Gastroesophageal sphincter (tissue), 4 donors: ENCODE results near the gene RIBC1. TPM values are rescaled to one million over a fixed set of nuclear protein-coding genes. Genes with fewer than 3 reads are reported as not detected.
"Not testable (repeated sequence)": the region's sequence is repeated elsewhere in the genome, so short reads cannot be mapped to it uniquely, and the experiment has no call there.

Experiments used
- ATAC-seq: fragments of 150-250 bp; one replicate; pipeline ENCODE4 v1.9.1; 2016; ENCODE audit warnings: mild to moderate bottlenecking, moderate library complexity
- H3K27ac ChIP-seq, 4 donors: fragments of 200-600 bp; sonication (generic) in 3 of 4; 1 replicate in 3 of 4; 2 replicates in 1 of 4; pipeline ENCODE4 v1.5.1; 2016 to 2019
- H3K27me3 ChIP-seq: fragments of 200-600 bp; sonication (generic); one replicate; pipeline ENCODE4 v1.5.1; 2019
- H3K36me3 ChIP-seq, 2 donors: fragments of 200-600 bp; sonication (generic); one replicate each; pipeline ENCODE4 v1.5.1; 2019; ENCODE audit warnings: control low read depth in 1 of 2
- H3K4me1 ChIP-seq, 3 donors: fragments of 200-600 bp; sonication (generic); 1 replicate in 2 of 3; 2 replicates in 1 of 3; pipeline ENCODE4 v1.5.1; 2016 to 2019; ENCODE audit warnings: control low read depth in 2 of 3
- H3K4me3 ChIP-seq, 2 donors: fragments of 200-600 bp; sonication (generic); one replicate each; pipeline ENCODE4 v1.5.1; 2019; ENCODE audit warnings: mild to moderate bottlenecking in 1 of 2, moderate library complexity in 1 of 2
- H3K9me3 ChIP-seq, 3 donors: fragments of 200-600 bp; sonication (generic); one replicate each; pipeline ENCODE4 v1.5.1; 2017 to 2019; ENCODE audit warnings: control low read depth in 2 of 3
- CTCF ChIP-seq, 4 experiments: fragments of 200-600 bp in 2 of 4; fragments of 450-650 bp in 2 of 4; sonication (generic) in 1 of 4; IDR thresholded peaks; one replicate each; pipeline ENCODE4 v1.5.1; 2017 to 2019; ENCODE audit warnings: antibody characterized with exemption in 4 of 4, mild to moderate bottlenecking in 2 of 4, moderate library complexity in 2 of 4
- EP300 ChIP-seq: sonication (generic); formaldehyde crosslinking; IDR thresholded peaks from one replicate; pipeline ENCODE4 v1.6.1; 2017; ENCODE audit warnings: antibody characterized with exemption, mild to moderate bottlenecking
- POLR2A ChIP-seq, 2 donors: fragments of 450-650 bp; IDR thresholded peaks; one replicate each; pipeline ENCODE4 v1.6.1; 2017; ENCODE audit warnings: antibody characterized with exemption in 2 of 2, mild to moderate bottlenecking in 2 of 2, moderate library complexity in 1 of 2
- POLR2AphosphoS5 ChIP-seq: sonication (generic); formaldehyde crosslinking; IDR thresholded peaks from one replicate; pipeline ENCODE4 v1.6.1; 2017; ENCODE audit warnings: antibody characterized with exemption
- WGBS, 2 donors: methylation state at CpG; one replicate each; pipeline ENCODE4 v1.1.5; 2018; ENCODE audit warnings: low coverage in 1 of 2; 5-methylcytosine and 5-hydroxymethylcytosine counted together
- total RNA-seq, 4 donors: library from RNA; depleted of rRNA; stranded (reverse); fragments of >200 nt; gene quantifications; one replicate each; pipeline ENCODE4 v1.1.0, GENCODE V29; 2016

Gene RIBC1
- total RNA-seq, 4 donors from 2014 or later: 0.35 to 0.85 TPM; not detected in 2

- Histone ChIP-seq H3K36me3 (no peaks in the 10 kb centered on the region), H3K27me3 (no peaks in the 10 kb centered on the region), H3K4me3 (no peak overlapping the region), H3K4me1 (no peaks in the 10 kb centered on the region), H3K27ac (no peak overlapping the region), H3K9me3 (no peaks in the 10 kb centered on the region)
- 18 to 37% methylated on average over 3 to 5 of the region's 5 CpGs for WGBS, 2 donors
- TF ChIP-seq CTCF (IDR thresholded peaks at IDR 0.05) (no peak), POLR2AphosphoS5 (no peak), POLR2A (IDR thresholded peaks at IDR 0.05) (no peak), EP300 (no peak)
- ATAC-seq: no peak
Measured at GRCh38 chrX:53458082-53458481, 35.4 kb downstream of the RIBC1 start.

- not testable (repeated sequence) for ATAC-seq, H3K36me3 ChIP-seq
- WGBS, 2 donors: 91 to 100% methylated on average over 1 to 3 of the region's 3 CpGs
Measured at GRCh38 chrX:53468659-53469058, 46.0 kb downstream of the RIBC1 start.

GRCh38 chrX:53471346-53471745 lies 48.7 kb downstream of the RIBC1 start:
- 100% methylated on average over 1 of the region's 3 CpGs; no CpG with 5 or more reads in 1 of the 2 donors for WGBS, 2 donors
- Histone ChIP-seq H3K4me3 (no peak overlapping the region), H3K36me3 (no peaks in the 10 kb centered on the region), H3K9me3 (no peaks in the 10 kb centered on the region), H3K27me3 (no peaks in the 10 kb centered on the region), H3K27ac (no peak overlapping the region), H3K4me1 (no peaks in the 10 kb centered on the region)
- ATAC-seq: no peak
- no peak for TF ChIP-seq POLR2A (IDR thresholded peaks at IDR 0.05)
- TF ChIP-seq EP300: no peak
- TF ChIP-seq CTCF (IDR thresholded peaks at IDR 0.05): no peak
- no peak for TF ChIP-seq POLR2AphosphoS5

More at GRCh38 chrX:53468659-53469058, 46.0 kb downstream of the RIBC1 start:
- H3K27ac ChIP-seq, H3K9me3 ChIP-seq, H3K4me1 ChIP-seq, H3K27me3 ChIP-seq, H3K4me3 ChIP-seq: not testable (repeated sequence)

GRCh38 chrX:53474707-53475106 lies 52.0 kb downstream of the RIBC1 start:
- no peak for ATAC-seq
- Histone ChIP-seq H3K4me1 (no peaks in the 10 kb centered on the region), H3K27ac (no peak overlapping the region), H3K4me3 (no peak overlapping the region), H3K27me3 (no peaks in the 10 kb centered on the region), H3K36me3 (no peaks in the 10 kb centered on the region), H3K9me3 (no peaks in the 10 kb centered on the region)
- 58 to 83% methylated on average over 1 to 2 of the region's 2 CpGs for WGBS, 2 donors
- TF ChIP-seq POLR2A (IDR thresholded peaks at IDR 0.05) (no peak), EP300 (no peak), CTCF (IDR thresholded peaks at IDR 0.05) (no peak), POLR2AphosphoS5 (no peak)

- no peaks in the 10 kb centered on the region for H3K9me3 ChIP-seq
- no peaks in the 10 kb centered on the region for H3K36me3 ChIP-seq
- ATAC-seq: no peak
- no peak for TF ChIP-seq EP300
- TF ChIP-seq CTCF (IDR thresholded peaks at IDR 0.05): no peak
- TF ChIP-seq POLR2A (IDR thresholded peaks at IDR 0.05): no peak
- TF ChIP-seq POLR2AphosphoS5: no peak
- WGBS, 2 donors: 35 to 53% methylated on average over 2 of the region's 2 CpGs
- no peaks in the 10 kb centered on the region for H3K4me1 ChIP-seq
- no peaks in the 10 kb centered on the region for H3K27me3 ChIP-seq
- no peak overlapping the region for H3K4me3 ChIP-seq
- no peak overlapping the region for H3K27ac ChIP-seq
Measured at GRCh38 chrX:53476371-53476770, 53.7 kb downstream of the RIBC1 start.
